Natural killer cell treated with Interleukin-12 subunit alpha and Interleukin-12 subunit beta and Interleukin-15 and Interleukin-18, amount 100 ng/mL, for 72 hours (primary cell): ENCODE measurements around the gene ZNF782. TPM values are rescaled to one million over a fixed set of nuclear protein-coding genes. Genes with fewer than 3 reads are reported as not detected.

Experiments used
- ATAC-seq, 2 donors: fragments of 150-1000 bp; cut with Tn5 transposase in 1 of 2; sonication (Bioruptor Pico), chemical (Tn5 transposase) in 1 of 2; 2 replicates each; pipeline ENCODE4 v1.10.0; 2021
- DNase-seq: peaks from one replicate; pipeline ENCODE4 v3.0.0; 2022; ENCODE audit warnings: low spot score
- H3K27ac Mint-ChIP-seq, 2 donors: 1 replicate in 1 of 2; 2 replicates in 1 of 2; pipeline ENCODE4 v1.8.0; 2022; ENCODE audit warnings: mixed read lengths in 2 of 2, mild to moderate bottlenecking in 1 of 2, moderate library complexity in 1 of 2
- H3K27me3 Mint-ChIP-seq, 2 donors: 1 replicate in 1 of 2; 2 replicates in 1 of 2; pipeline ENCODE4 v1.8.0; 2022; ENCODE audit warnings: mixed read lengths in 2 of 2
- H3K36me3 Mint-ChIP-seq: one replicate; pipeline ENCODE4 v1.8.0; 2022; ENCODE audit warnings: mixed read lengths
- H3K4me1 Mint-ChIP-seq, 2 donors: 1 replicate in 1 of 2; 2 replicates in 1 of 2; pipeline ENCODE4 v1.8.0; 2022; ENCODE audit warnings: low read depth in 2 of 2, mixed read lengths in 2 of 2, mild to moderate bottlenecking in 1 of 2
- H3K4me3 Mint-ChIP-seq: one replicate; pipeline ENCODE4 v1.8.0; 2022; ENCODE audit warnings: mixed read lengths
- H3K9me3 Mint-ChIP-seq: 2 replicates; pipeline ENCODE4 v1.8.0; 2022; ENCODE audit warnings: mixed read lengths
- total RNA-seq, 2 donors: library from RNA; stranded (reverse); gene quantifications; one replicate each; pipeline ENCODE4 v1.2.3, GENCODE V29; 2022

The ZNF782 gene
- total RNA-seq, 2 donors from 2014 or later: 4.5 to 8.6 TPM

DNA sequence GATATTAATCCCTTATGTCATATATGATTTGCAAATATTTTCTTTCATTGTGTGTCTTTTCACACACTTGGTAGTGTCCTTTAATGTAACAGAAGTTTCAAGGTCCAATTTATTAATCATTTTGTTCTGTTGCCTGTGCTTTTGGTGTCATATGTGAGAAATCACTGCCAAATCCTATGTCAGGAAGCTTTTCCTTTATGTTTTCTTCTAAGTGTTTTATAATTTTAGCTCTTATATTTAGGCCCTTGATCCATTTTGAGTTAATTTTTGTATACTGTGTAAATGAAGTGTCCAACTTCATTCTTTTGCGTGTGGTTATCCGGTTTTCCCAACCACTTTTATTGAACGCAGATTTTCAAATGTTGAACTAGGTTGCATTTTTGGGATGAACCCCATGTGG is 70.3 kb downstream of the ZNF782 start:
- Mint-ChIP-seq H3K27me3 (no peaks in the 10 kb centered on the region), H3K4me3 (no peak overlapping the region), H3K9me3 (peaks cover 5% of the 10 kb centered on the region), H3K4me1 (peaks cover 15% of the 10 kb centered on the region in 2 donors), H3K36me3 (peaks cover 34% of the 10 kb centered on the region), H3K27ac (no peak overlapping the region)
- ATAC-seq: no peak
- no peak for DNase-seq

DNA sequence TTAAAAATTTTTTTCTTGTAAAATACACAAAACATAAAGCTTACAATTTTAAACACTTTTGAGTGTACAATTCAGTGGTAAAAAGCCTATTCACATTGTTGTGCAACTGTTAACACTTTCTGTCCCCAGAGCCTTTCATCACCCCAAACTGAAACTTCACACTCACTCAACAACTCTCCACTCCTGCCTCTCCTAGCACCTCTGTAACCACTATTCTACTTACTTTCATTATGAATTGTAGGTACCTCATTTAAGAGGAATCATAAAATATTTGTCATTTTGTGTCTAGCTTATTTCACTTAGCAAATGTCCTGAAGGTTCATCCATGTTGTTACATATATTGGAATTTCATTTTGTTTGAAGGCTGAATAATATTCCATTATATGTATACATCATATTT is 72.1 kb downstream of the ZNF782 start:
- Mint-ChIP-seq H3K4me1 (peaks cover 19 to 23% of the 10 kb centered on the region in 2 donors), H3K36me3 (peaks cover 29% of the 10 kb centered on the region), H3K27me3 (no peaks in the 10 kb centered on the region), H3K27ac (peak overlapping the region; percentile 32 to 67), H3K9me3 (no peaks in the 10 kb centered on the region), H3K4me3 (peak overlapping the region; percentile 8)
- ATAC-seq (peak; percentile 86 to 90), DNase-seq (peak; percentile 69)

DNA sequence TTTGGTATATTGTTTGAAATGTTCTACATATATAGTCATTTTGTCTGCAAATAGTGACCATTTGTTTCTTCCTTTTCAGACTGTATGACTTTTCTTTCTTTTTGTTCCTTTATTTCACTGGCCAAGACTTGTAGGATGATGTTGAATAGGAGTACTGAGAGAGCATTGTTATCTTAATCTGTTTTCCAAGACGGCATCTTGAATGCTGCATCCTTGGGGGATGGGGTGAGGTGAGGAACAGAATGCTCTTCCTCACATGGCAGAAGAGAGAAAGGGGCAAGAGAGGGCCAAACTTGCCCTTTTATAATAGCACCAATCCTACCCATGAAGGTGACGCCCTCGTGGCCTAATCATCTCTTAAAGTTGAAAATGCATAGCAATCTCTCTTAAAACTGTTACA is 72.8 kb downstream of the ZNF782 start:
- peaks cover 29% of the 10 kb centered on the region for H3K36me3 Mint-ChIP-seq
- H3K4me3 Mint-ChIP-seq: no peak overlapping the region
- no peak for DNase-seq
- no peak for ATAC-seq
- peak overlapping the region; percentile 32 to 67 for H3K27ac Mint-ChIP-seq
- H3K27me3 Mint-ChIP-seq: no peaks in the 10 kb centered on the region
- peaks cover 21 to 28% of the 10 kb centered on the region in 2 donors for H3K4me1 Mint-ChIP-seq
- H3K9me3 Mint-ChIP-seq: no peaks in the 10 kb centered on the region

DNA sequence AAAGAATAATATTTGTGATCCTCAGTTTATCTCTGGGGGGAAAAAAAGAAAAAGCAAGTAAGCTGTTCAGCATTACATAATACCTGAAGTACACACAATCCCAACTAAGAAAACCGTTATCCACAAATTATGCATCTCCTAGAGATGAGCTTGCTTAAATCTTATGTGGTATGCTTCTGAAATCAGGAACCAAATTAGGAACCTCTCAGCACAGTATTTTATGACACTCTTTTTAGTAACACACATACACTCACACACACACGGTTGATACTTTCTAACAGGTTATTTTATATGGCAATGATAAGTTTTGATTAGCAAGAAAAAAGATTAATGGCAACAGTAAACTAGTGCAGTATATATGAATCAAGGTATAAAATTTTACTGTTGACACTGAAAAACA is 75.2 kb downstream of the ZNF782 start:
- H3K4me1 Mint-ChIP-seq: peaks cover 25 to 28% of the 10 kb centered on the region in 2 donors
- H3K27me3 Mint-ChIP-seq: no peaks in the 10 kb centered on the region
- H3K27ac Mint-ChIP-seq: no peak overlapping the region
- no peak for DNase-seq
- peak overlapping the region; percentile 98 for H3K4me3 Mint-ChIP-seq
- H3K9me3 Mint-ChIP-seq: no peaks in the 10 kb centered on the region
- ATAC-seq: no peak
- peaks cover 31% of the 10 kb centered on the region for H3K36me3 Mint-ChIP-seq

DNA sequence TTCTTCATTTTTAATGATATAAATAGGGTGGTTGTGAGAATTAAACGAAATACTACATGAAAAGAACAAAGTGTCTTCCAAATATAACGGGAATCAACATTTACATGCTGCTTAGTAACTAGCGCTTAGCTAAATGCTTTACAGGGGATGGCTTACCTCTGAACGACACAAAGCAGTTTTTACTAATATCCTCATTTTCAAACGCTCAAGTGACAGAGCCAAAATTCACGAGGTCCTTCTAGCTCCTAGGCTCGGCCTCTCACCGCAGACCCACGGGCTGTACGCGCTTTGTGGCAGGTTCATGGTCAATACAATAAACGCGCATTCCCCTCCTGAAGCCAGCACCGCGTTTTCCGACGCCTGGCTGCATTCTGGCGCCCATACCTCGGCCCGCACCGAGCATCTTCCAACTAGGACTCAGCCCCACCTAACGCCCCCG is 76.9 kb downstream of the ZNF782 start:
- Mint-ChIP-seq H3K27ac (peak overlapping the region; percentile 77 to 93), H3K36me3 (peaks cover 27% of the 10 kb centered on the region), H3K4me1 (peaks cover 25% of the 10 kb centered on the region in 2 donors), H3K27me3 (no peaks in the 10 kb centered on the region), H3K9me3 (no peaks in the 10 kb centered on the region), H3K4me3 (peak overlapping the region; percentile 98)
- DNase-seq (no peak), ATAC-seq (no peak)

DNA sequence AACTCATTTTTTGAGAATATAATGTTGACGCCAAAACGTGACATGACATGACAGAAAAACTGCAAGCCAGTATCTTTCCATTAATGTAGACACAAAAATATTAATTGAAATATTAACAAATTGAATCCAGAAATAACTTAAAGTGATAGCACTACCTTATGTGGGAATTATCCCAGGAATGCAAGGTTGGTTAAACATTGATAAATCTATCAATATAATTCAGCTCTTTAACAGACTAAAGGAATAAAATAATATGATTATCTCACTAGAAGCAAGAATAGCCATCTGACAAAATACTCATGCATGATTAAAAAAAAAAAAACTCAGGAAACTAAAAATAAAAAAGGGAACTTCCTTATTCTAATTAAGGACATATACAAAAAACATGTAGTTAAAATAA is 83.2 kb downstream of the ZNF782 start:
- Mint-ChIP-seq H3K4me1 (peaks cover 0 to 13% of the 10 kb centered on the region in 2 donors), H3K36me3 (peaks cover 80% of the 10 kb centered on the region), H3K27me3 (no peaks in the 10 kb centered on the region), H3K27ac (no peak overlapping the region), H3K4me3 (no peak overlapping the region), H3K9me3 (peaks cover 10% of the 10 kb centered on the region)
- ATAC-seq: no peak
- no peak for DNase-seq

DNA sequence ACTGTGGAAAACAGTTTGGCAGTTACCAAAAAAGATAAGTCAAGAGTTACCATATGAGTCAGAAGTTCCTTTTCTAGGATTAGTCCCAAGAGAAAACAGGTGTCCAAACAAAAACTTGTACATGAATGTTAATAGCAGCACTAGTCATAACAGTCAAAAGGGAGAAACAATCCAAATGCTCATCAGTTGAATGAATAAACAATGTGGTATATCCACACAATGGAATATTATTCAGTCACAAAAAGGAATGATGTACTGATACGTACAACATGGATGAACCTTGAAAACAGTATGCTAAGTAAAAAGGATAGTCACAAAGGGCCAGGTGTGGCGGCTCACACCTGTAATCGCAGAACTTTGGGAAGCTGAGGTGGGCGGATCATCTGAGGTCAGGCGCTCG is 84.3 kb downstream of the ZNF782 start:
- Mint-ChIP-seq H3K4me3 (no peak overlapping the region), H3K9me3 (peaks cover 10% of the 10 kb centered on the region), H3K27ac (no peak overlapping the region), H3K36me3 (peaks cover 86% of the 10 kb centered on the region), H3K4me1 (peaks cover 0 to 13% of the 10 kb centered on the region in 2 donors), H3K27me3 (no peaks in the 10 kb centered on the region)
- DNase-seq: no peak
- ATAC-seq: no peak

Other genes starting within 250 kb of the ZNF782 start
- gene CDC14B, start 234.7 kb downstream of the ZNF782 start, total RNA-seq: 1 to 10 TPM in 1 of 2 donors, under 1 TPM in 1; 0.45 to 3.1 TPM
- gene PRXL2C, start 199.2 kb downstream of the ZNF782 start, total RNA-seq: 1 to 10 TPM; 2.5 to 4.8 TPM
- gene ZNF510, start 76.4 kb downstream of the ZNF782 start, total RNA-seq: 10 to 100 TPM; 10.3 to 11.6 TPM
- not detected for gene NUTM2G, start 74.3 kb upstream of the ZNF782 start, total RNA-seq
- gene CTSV, start 184.6 kb upstream of the ZNF782 start, total RNA-seq: under 1 TPM in 1 of 2 donors, not detected in 1; 0.47 TPM